Measurements from ENCODE around the gene C6orf163. TPM values are rescaled to one million over a fixed set of nuclear protein-coding genes. Genes with fewer than 3 reads are reported as not detected.

C6orf163 gene
- total and polyA plus RNA-seq, 7 donors: 0.71 to 3.3 (median 2.9) TPM; not detected in 2

- 83 to 85% methylated on average over 10 of the region's 10 CpGs for WGBS, 2 donors
- Histone ChIP-seq H3K27ac (no peak overlapping the region), H3K9me3 (no peaks in the 10 kb centered on the region), H3K36me3 (no peaks in the 10 kb centered on the region), H3K4me3 (no peak overlapping the region), H3K4me1 (no peaks in the 10 kb centered on the region), H3K27me3 (no peaks in the 10 kb centered on the region)
- TF ChIP-seq EP300 (IDR thresholded peaks at IDR 0.05): no peak
- no peak for TF ChIP-seq POLR2A (IDR thresholded peaks at IDR 0.05)
- TF ChIP-seq CTCF (IDR thresholded peaks at IDR 0.05): no peak
- no peak for TF ChIP-seq POLR2AphosphoS5 (IDR thresholded peaks at IDR 0.05)
- intact Hi-C loops (cut with DNase I): loop anchor here (10.0 kb wide), 2 partner anchors 188 to 1478 kb away; partner anchors contain the start of gene RARS2
- DNase-seq: no peak
Observed at GRCh38 chr6:87396595-87397392, 52.2 kb downstream of the C6orf163 start.

DNA sequence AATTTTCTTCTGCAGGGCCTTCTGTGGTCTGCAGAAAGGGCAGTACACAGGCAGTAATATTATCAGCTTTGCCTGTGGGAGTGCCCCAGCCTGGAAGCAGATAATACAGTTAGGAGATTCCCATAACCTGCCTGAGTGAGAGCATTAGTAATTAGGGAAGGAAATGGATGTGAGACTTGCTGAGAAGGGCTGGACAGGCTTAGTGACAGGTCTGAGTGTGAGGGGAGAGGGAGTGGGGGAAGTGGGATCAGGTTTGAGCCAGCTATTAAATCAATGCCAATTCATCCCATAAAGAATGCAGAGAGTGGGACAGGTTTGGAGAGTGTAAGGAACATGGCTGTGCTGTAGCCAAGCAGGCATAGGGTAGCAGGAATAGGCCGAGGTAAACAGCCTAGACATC, 53.0 kb downstream of the C6orf163 start:
- intact Hi-C loops (cut with DNase I): loop anchor here (10.0 kb wide), 2 partner anchors 187 to 1477 kb away; partner anchors contain the start of gene RARS2
- no peak for DNase-seq
- Histone ChIP-seq H3K36me3 (no peaks in the 10 kb centered on the region), H3K4me3 (no peak overlapping the region), H3K4me1 (no peaks in the 10 kb centered on the region), H3K27me3 (no peaks in the 10 kb centered on the region), H3K9me3 (no peaks in the 10 kb centered on the region), H3K27ac (no peak overlapping the region)
- no peak for TF ChIP-seq POLR2AphosphoS5 (IDR thresholded peaks at IDR 0.05)
- WGBS, 2 donors: 73 to 91% methylated on average over 1 of the region's 1 CpG

DNA sequence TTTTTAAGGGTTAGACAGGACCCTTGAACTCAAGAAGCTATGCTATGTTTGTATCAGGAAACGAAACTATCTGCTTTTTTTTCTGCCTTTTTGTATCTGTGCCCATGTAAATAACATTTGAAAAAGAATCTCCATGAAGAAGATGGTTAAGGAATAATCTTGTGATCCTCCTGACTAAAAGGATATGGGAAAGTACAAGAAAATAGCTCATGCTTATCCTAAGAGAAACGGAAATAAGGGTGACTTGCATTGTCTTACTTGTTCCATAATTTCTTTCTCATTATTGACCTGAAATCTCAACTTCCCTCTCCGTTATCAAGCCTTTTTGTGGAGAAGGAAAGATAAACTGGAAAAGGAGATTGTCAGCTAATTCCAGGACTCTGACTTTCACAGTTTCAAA, 57.2 kb downstream of the C6orf163 start:
- no peaks in the 10 kb centered on the region for H3K27me3 ChIP-seq
- no peak for DNase-seq
- H3K36me3 ChIP-seq: no peaks in the 10 kb centered on the region
- peaks cover 0 to under 1% (median 0%) of the 10 kb centered on the region in 4 donors for H3K4me1 ChIP-seq
- no peak overlapping the region for H3K4me3 ChIP-seq
- intact Hi-C loops (cut with DNase I): no loop called here
- WGBS, 2 donors: 81 to 83% methylated on average over 3 of the region's 3 CpGs
- no peak for TF ChIP-seq POLR2A (IDR thresholded peaks at IDR 0.05)
- no peak for TF ChIP-seq POLR2AphosphoS5 (IDR thresholded peaks at IDR 0.05)
- TF ChIP-seq CTCF (IDR thresholded peaks at IDR 0.05): no peak
- no peak for TF ChIP-seq EP300 (IDR thresholded peaks at IDR 0.05)
- no peaks in the 10 kb centered on the region for H3K9me3 ChIP-seq
- H3K27ac ChIP-seq: no peak overlapping the region

DNA sequence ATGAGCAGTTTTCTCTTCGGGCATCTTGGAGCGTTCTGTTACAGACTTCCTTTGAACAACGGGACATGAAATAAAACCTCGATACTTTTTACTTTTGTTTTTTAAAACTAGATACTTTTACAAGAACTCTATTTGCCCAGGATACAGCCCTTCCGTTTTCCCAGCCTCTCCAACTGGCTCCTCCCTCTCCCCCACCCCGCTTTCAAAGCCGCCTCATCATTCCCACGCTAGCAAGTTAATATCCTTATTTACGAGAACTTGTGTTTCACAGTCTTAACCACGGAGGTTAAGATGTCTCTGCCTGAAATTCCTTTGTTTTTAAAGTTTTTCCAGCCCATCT, 62.9 kb downstream of the C6orf163 start:
- Histone ChIP-seq H3K4me3 (peak overlapping the region; percentile 64 to 94 (median 84)), H3K27ac (peak overlapping the region; percentile 82 to 90 (median 85)), H3K36me3 (no peaks in the 10 kb centered on the region), H3K4me1 (peaks cover 0 to 7% (median 5%) of the 10 kb centered on the region in 4 donors), H3K27me3 (no peaks in the 10 kb centered on the region), H3K9me3 (no peaks in the 10 kb centered on the region)
- intact Hi-C loops (cut with DNase I): loop anchor here (5.0 kb wide), 1 partner anchor 65 kb away; the partner anchor contains the start of gene SLC35A1
- WGBS, 2 donors: 0 to 1% methylated on average over 10 of the region's 10 CpGs
- peak; percentile 67 for DNase-seq
- TF ChIP-seq POLR2A (IDR thresholded peaks at IDR 0.05) (no peak), CTCF (IDR thresholded peaks at IDR 0.05) (no peak), EP300 (IDR thresholded peaks at IDR 0.05) (no peak), POLR2AphosphoS5 (IDR thresholded peaks at IDR 0.05) (no peak)

DNA sequence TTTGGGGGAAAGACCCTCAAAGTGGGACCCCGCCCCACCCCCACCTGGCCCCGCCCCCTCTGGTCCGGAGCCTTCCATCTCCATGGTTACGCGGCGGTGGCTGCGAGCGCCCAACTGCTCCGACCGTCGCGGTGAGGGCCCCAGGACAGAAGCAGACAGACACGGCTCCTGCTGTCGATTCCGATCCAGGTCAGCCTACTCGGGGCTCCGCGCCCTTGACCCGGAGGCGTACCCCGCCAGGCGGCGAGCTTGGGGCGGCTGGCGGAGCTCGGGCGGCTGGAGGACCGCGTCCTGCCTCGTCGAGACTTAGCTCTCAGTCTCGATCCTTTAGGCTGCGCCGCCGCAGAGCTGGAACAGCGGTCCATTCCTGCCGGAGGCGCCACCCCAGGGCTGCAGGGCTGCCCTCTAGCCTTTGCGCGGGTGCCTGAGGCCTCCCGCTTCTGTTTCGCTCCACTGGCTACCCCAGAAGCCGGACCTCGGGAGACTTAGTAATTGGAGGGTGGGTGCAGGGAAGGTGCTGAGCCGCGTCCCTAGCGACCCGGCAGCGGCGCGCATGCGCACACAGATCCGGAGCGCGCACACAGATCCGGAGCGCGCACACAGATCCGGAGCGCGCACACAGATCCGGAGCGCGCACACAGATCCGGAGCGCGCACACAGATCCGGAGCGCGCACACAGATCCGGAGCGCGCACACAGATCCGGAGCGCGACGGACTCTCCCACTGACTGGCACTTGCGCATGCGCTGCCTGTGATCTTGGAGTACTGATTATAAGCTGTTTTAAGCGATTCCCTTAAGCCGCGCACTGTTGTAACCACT, 63.5 kb downstream of the C6orf163 start, which contains the start of gene CFAP206:
CFAP206 (plus strand) TSS at position 72 of the 820 bp plus-strand sequence. CDS start 1,868 bp downstream, outside the sequence.
- TF ChIP-seq CTCF (IDR thresholded peaks at IDR 0.05): no peak
- peak in 2 of 4 donors; percentile 21 to 42 for TF ChIP-seq POLR2AphosphoS5 (IDR thresholded peaks at IDR 0.05)
- DNase-seq: peak; percentile 88
- intact Hi-C loops (cut with DNase I): loop anchor here (5.0 kb wide), 1 partner anchor 64 kb away; the partner anchor contains the start of gene SLC35A1

More for the DNA sequence above, 63.5 kb downstream of the C6orf163 start, which contains the start of gene CFAP206:
- Histone ChIP-seq H3K36me3 (no peaks in the 10 kb centered on the region), H3K4me3 (peak within 1 kb of the TSS; percentile 64 to 94 (median 84)), H3K4me1 (peaks cover 0 to 7% (median 5%) of the 10 kb centered on the region in 4 donors), H3K27ac (peak within 1 kb of the TSS; percentile 82 to 90 (median 85)), H3K9me3 (no peaks in the 10 kb centered on the region), H3K27me3 (no peaks in the 10 kb centered on the region)
- 0% methylated on average over 82 of the region's 82 CpGs for WGBS, 2 donors
